GM21515 (cell line): ENCODE data around the gene NADK2.

Experiments used
- ATAC-seq: cut with Tn5 transposase; IDR thresholded peaks from one replicate; pipeline ENCODE4 v1.9.1; 2021; ENCODE audit not compliant: unreplicated experiment

Gene NADK2

DNA sequence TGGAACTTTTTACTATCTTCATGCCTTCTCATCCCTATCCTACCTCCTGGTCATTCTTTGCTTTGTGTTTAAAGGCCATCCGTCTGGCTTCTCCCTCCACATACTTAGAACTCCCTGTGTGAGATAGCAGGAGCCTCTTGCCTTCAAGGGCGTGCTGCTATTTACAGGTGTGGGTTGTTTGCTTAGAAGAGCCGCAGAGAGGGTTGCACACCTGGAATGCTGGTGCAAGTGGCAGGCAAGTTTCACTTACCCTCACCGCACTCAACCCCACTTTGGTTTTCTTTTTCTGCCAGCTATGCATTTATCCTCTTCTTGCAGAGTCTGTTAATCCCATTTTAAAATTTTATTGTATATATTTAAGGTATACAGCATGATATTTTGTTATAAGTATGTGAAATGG, 77.3 kb downstream of the NADK2 start:
- no peak for ATAC-seq

DNA sequence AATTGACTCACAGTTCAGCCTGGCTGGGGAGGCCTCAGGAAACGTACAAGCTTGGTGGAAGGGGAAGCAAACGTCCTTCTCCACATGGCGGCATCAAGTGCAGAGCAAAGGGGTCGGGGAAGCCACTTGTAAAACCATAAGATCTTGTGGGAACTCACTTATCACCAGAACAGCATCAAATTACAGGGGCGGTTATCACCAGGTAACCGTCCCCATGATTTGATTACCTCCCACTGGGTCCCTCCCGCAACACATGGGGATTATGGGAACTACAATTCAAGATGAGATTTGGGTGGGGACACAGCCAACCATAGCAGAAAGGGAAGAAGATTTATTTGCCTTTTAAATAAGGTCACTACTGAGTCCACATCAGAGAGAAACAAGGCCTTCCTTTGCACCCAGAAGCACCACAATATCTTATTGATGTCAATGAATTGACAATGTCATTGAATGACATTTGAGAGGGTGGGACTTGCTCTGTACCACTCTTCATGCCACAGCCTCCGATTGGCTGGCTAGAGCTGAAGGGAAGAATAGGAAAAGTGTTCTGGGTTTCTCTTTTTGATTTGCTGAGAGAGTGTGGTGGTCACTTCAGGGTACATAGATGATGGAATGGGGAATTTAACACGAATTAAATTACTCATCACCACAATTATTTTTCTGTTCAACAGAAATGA, 78.8 kb downstream of the NADK2 start:
- ATAC-seq = no peak

DNA sequence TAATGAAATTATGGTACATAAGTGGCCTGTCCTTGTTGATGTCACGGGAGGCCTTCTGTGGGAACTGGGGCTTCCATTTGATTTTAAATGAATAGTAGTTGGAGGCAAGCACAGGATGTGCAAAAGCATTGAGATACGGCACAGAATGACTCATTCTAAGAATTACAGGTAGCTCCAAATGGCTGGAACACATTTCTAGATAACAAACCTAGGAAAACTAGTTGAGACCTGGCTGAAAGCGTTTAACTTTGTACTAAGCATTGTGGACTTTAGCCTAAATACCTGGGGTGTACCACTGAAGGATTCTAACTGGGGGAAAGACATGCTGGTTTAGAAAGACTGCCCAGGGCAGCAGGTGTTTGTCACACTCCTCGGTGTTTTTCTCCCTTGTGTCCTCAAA, 80.4 kb downstream of the NADK2 start:
- no peak for ATAC-seq

DNA sequence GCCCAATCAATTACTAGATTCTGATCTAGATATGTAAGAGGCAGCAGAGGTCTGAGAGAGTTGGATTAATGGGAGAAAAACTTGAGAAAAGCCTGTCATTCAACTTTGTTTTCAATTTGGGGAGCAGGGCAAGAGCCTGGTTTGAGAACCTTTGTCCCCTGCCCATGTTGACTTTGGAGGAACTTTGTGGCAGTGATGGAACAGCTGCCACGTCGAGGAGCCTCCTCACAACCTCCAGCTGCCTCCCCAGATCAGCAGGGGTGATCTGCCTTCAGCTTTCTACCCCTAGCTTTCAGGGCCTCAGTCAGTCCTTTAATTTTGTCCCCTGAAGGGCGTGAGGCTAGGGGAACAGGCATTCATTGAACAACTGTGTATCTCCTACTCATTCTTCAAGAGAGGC, 81.1 kb downstream of the NADK2 start:
- ATAC-seq = no peak

DNA sequence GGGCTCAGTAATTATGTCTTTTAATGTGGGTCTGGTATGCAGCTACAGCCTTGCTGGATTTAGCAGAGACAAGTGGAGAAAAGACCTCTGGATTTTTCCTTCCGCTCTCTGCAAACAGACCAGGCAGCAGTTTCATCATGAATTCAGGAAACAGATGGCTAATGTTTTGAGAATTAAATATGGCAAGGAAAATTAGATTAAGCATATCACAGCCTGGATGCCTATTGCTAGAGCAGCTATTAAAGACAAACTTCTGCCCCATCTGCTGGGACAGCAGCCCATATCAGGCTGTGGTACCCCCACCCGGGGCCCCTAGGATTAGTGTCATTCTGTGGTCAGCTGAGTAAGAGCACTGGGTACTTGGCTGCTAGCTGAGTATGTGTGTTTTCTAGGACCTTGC, 83.6 kb downstream of the NADK2 start:
- no peak for ATAC-seq

DNA sequence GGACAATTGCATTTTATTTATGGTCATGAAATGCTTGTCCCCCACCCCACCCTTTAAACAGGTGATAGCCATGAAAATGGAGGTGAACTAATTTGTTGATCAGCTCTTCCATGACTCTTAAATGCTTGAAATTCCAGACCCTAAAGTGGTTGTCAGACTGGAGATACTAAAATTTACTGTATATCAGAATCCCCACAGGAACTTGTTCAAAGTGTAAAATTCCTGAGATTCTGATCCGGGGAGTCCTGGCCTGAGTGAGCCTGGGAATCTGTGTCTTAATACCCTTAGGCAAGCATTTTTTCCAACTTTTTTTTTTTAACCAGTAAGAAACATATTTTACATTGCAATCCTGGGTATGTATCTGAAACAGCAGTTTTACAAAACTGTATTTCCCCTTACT, 85.1 kb downstream of the NADK2 start:
- no peak for ATAC-seq

DNA sequence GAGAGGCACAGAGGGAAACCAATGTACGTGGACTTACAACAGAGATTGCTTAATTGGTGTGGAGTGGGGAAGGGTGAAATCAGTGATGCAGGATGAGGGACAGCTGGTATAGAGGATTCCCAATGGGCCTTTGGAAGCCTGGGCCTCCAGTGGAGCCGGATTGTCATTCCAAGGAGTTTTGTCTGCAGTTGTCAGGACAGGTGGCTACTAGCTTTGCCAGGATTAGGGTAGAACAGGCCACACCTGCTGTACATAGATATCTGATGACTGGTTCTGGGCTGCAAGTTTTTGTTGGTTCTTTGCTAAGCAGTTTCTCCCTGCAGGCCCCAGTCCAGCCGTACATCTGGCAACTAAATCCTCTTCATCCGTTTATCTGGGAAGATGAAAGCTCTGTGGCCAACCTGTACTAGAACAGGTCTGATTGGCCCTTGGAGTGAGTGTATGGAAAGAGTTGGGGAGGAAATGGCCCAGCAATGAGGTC, 85.6 kb downstream of the NADK2 start:
- no peak for ATAC-seq

DNA sequence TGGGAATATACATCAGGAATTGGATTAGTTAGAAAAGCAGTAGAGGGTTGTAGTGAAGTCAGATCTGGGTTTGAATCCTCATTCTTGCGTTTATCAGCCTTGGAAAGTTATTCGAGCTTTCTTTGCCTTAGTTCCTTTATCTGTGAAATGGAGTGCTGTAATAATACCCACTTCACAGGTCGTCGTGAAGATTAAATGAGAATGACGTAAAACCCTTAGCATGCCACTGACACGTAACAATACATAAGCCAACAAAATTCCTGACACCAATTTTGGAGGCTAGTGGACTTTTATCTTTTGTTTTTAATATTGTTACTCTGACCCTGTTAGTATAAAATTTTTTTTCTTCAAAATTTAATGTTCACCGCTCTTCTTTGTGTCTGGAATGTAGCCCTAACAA, 86.4 kb downstream of the NADK2 start:
- no peak for ATAC-seq

DNA sequence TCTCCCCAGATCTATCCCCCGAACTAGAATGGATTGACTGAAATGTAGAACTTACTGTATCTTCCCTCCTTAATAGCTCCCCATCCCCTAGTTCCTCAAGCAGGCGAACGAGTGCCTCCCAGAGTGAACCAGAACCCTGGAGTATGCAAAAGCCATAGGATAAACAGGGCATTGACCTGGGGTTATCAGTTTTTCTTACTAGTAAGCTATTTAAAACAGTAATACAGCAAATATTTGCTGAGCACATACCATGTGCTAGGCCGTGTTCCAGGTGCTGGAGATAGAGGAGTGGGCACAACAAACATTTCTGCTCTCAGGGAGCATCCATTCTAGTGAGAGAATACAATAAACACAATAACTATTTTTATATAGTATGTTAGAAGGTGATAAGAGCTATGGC, 88.0 kb downstream of the NADK2 start:
- ATAC-seq = no peak

DNA sequence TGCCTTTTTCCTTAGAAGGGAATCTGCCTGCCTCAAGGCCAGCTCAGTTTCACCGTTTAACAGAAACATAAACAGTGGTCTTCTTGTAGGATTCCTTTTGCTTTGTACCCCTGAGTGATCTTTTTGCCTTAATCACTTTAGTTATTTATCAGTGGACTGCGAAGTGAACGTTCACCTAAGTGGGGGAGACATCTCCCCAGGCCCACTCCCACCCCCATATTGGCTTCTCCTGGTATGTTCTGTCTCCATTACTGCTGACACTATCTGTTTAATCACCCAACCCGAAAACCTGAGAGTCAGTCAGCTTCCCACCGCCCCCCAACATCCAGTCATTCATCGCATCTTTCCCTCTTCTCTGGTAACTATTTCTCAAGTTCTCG, 88.4 kb downstream of the NADK2 start:
- ATAC-seq = no peak

DNA sequence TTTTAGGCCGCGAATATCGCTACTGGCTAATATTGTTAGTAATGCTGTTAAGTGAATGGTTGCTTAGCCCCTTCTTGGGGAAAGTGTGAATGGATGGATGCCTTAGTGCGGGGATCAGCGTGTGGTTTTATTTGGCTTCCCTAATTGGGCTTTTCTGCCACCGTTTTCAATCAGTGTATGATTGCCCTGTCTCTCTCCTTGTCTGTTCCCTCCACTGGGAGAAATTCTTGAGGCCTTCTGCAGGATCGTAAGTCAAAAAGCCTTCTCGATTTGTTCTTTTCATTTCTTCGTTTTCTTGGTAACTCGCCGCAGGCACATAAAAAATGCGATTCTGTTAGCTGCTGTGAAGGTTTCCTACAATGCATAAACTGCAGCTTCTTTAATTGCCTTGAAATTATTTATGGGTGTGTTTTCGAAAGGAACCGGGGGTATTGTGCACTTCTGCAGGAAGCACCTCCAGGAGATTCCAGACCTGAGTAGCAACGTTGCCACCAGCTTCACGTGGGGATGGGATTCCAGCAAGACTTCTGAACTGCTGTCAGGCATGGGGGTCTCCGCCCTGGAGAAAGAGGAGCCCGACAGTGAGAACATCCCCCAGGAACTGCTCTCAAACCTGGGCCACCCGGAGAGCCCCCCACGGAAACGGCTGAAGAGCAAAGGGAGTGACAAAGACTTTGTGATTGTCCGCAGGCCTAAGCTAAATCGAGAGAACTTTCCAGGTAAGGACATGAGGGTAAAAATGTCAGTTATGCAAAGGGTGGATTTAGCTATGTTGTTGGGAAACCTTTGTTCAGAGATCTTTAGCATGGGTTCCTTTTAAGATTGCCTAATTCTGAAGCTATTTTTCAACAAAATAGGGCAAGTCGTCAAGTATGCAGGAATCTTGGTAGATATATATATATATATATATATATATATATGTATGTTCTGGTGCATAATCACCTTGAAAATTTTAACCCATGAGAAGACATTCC, 89.1 kb downstream of the NADK2 start:
- peak; percentile 1 for ATAC-seq

DNA sequence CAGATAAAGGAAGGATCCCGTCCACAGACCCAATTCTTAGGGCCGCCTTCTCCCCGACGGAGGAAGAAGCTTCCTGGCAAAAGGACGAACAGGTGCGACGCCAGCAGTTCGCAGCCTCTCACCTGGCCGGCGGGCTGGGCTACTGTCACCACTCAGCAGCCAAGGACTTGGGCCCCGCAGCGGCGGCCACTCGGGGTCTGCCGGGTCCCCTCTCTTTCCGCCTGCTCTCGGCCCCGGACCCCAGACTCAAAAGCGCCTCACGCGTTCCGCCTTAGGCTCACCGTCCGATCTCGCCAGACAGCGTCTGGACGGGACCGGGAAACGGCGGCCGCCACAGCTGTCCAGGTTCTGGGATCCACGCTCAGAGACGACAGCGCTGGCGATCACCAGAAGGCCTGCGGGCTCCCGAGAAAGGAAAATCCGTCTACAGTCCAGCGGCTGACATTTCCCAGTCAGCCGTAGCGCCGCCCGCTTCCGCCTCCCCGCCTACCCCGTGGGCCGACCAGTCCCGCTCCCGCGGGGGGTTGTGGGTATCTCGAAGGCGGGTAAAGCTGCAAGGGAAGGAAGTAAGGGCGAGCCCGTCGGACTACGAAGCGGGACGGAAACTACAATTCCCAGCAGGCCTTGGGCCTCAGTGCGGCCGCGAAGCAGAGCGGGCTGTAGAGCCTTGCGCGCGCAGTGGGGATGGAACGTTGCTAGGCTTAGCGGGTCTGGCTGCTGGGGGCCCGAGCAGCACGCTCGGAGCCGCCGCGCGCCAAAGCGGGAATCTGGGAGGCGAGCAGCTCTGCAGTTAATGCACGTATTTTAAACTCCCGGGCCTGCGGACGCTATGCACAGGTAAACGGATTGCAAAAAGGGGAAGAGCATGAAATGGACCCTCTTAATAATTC, 90.0 kb downstream of the NADK2 start, which contains the start of the genes LMBRD2 and SKP2:
LMBRD2 (minus strand) TSS at position 454 of the 890 bp plus-strand sequence. CDS start 8,538 bp downstream, outside the sequence.
SKP2 (plus strand) TSS at position 678 of the 890 bp plus-strand sequence; CDS start at position 830, 152 bp downstream.
- peak; percentile 99 for ATAC-seq

DNA sequence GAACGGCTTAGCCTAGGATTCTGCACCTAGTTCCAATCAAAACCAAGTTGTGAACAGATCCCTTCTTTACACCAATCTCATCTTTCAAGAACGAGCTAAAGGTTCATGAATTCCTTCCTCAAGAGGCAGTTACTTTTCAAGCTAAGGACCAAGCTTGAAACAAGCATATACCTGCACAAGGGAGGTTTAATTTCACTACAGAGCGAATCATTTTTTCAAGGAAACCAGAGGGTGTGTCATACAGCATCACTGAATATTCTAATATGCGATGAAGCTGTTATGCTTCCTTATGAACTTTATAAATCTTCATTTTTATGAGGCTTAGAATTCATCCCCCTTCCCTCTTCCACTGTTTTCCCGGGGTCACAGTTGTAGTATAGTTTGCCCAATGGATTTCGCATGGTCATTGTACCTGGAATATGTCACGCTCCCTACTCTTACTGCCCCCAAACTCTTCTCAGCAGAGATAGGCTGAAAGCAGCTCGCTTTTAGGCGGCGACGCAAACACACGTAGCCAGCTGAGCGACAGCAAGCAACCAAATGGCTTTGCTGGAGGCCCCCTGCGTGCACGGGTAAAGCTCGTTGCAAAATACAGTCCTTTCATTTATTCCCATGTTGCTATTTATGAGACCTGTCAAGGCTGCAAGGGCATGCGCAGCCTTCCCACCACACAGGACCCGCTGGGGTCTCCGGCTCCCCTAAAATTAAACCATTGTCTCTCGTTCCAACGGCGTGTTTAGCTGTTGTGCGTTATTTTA, 90.9 kb downstream of the NADK2 start:
- peak; percentile 32 for ATAC-seq

DNA sequence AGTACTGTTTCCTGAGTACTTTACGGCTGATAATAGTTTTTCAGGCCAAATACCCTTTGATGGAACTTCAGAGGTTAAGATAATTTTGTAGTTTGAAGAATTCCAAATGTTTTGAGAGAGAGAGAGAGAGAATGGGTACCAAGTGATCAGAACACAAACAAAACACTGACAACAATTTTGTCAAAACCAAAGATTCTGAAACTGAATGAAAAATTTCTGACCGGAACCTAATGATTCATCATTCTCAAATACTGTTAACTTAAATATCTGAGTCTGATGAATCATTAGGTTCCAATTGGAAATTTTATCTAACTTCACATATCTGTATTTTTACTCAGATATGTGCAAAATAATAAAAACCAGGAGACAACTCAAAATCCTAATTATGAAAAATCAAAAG, 94.0 kb downstream of the NADK2 start:
- ATAC-seq = no peak

DNA sequence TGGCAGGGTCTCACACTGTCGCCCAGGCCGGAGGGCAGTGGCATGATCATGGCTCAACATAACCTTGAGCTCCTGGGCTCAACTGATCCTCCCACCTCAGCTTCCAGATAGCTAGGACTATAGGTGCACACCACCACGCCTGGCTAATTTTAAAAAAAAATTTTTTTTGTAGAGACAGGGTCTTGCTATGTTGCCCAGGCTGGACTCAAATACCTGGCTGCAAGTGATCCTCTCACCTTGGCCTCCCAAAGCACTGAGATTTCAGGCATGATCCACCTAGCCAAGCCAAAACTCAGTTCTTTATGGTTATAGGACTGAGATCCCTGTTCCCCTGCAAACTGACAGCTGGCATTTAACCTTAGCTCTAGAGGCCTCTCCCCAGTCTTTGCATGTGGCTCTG, 95.3 kb downstream of the NADK2 start:
- no peak for ATAC-seq

DNA sequence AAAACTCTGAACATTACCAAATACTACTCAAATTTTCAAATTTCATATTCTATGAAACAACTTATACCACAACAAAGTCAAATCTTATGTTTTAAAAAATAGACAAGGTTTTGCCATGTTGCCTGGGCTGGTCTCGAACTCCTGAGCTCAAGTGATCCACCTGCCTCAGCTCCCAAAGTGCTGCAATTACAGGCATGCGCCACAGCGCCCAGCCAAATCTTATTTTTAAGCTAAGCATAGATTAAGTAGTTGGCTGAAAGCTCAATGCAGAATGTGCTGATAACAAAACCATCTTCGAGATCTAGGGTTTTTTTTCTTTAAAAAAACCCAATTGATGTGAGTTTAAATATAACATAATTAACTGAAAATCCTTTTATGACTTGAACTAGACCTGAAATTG, 96.4 kb downstream of the NADK2 start:
- ATAC-seq = no peak
